Choroid plexus epithelial cell (primary cell): Measurements from ENCODE around the gene MORC4.

Experiments
- DNase-seq: peaks from one replicate; pipeline ENCODE4 v3.0.0-alpha.2; 2010; ENCODE audit warnings: low read depth
- H3K4me3 ChIP-seq: 2 replicates; pipeline ENCODE4 v1.5.1; 2011; ENCODE audit warnings: low read depth, mild to moderate bottlenecking, control low read depth, low read length, moderate library complexity
- CTCF ChIP-seq: conservative IDR thresholded peaks from 2 replicates; pipeline ENCODE4 v1.5.1; 2011; ENCODE audit warnings: low read depth, mild to moderate bottlenecking, control low read depth, inconsistent platforms, low read length, moderate library complexity

MORC4 gene

DNA sequence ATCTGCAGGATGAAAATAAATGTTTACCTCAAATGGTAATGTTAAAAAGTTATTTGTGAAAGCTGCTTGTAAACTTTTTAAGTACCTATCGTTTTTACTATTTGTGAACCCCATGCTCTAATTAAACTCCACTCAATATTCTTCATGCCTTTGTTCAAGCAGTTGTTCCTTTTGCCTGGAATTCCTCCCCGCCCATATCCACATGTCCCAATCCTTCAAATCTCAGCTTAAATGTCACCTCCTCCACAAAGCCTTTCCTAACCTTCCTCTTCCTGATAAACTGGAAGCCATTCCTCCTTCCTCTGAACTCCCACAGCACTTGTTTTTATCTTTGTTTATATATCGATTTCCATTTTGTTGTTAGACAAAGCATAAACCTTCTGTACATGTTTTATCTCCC is 2.4 kb downstream of the MORC4 start:
- DNase-seq, result no peak
- no peak for TF ChIP-seq CTCF
- no peak overlapping the region for H3K4me3 ChIP-seq

DNA sequence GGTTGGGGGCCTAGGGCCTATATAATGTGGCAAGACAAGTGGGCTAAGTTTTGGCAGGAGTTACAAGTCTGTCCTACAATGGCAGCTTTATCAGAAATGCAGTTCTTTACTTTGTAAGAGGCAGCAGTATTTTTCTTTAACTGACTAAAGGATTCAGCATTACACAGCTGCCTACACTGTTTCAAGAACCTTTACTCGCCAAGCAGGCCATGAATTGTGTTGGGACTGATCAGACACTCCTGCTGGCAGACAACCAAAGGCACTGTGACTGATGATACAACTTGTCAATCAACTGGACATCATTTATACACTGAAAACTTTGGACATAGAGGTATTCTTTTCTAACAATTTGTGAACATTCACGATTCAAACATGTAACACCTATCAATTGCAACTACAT is 4.3 kb downstream of the MORC4 start:
- no peak for TF ChIP-seq CTCF
- no peak overlapping the region for H3K4me3 ChIP-seq
- no peak for DNase-seq

DNA sequence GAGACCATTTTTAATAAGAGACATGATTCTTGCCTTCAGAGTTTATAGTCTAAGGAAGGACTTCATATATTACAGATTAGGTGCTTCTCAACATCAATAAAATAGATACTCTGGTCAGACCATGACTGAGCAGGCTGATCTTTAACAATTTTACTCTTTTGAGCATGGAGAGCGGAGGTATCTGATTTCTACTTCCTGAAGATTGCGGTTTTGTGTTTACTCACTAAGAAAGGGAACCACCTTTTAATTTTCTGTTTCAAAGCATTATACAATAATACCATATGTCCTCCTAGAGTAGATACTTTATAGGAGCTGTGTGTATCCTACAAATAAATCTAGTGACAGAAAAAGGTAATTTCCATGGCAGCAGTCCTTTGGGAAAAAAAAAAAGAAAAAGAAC is 12.5 kb downstream of the MORC4 start:
- no peak for DNase-seq
- TF ChIP-seq CTCF, result no peak
- H3K4me3 ChIP-seq, result no peak overlapping the region

- no peak for DNase-seq
- H3K4me3 ChIP-seq, result no peak overlapping the region
- TF ChIP-seq CTCF, result no peak
These were observed 18.9 kb downstream of the MORC4 start for GRCh38 chrX:106980952-106981626.

DNA sequence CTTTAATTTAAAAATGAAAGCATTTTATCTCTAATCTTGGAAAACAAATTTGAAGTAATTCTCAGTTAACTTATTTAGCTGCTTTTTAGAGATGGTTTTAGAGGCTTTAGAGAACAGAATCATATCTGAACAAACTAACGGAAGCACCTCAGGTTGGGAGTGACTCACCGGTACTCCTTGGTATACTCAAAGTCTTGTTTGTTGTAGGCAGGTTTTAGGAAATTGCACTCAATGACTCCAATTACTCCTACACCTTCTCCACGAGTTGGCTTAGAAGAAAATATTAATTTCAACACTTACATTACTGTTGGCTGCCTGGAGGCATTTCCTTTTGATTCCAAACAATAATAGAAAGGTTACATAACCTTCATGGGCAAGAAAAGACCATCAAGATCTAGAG is 23.6 kb downstream of the MORC4 start:
- no peak overlapping the region for H3K4me3 ChIP-seq
- no peak for TF ChIP-seq CTCF
- no peak for DNase-seq

GRCh38 chrX:106973433-106974149 is 26.4 kb downstream of the MORC4 start:
- DNase-seq, result no peak
- no peak for TF ChIP-seq CTCF
- no peak overlapping the region for H3K4me3 ChIP-seq

DNA sequence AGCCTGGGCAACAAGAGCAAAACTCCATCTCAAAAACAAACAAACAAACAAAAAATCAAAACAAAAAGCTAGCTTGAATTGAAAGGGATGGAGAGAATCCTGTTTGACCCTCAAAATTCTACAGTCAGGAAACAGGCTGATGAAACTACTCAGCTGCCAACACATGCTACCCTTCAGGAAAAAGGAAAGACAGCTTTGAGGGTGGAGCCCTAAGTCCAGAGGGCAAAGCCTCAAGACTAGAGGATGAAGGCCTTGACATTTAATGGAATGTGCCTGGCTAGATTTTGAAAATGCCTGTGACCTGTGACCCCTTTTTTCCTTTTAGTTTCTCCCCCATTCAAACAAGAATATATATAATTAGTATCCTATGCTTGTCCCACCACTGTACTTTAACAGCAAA is 27.1 kb downstream of the MORC4 start:
- H3K4me3 ChIP-seq, result no peak overlapping the region
- no peak for DNase-seq
- TF ChIP-seq CTCF, result no peak
